NCI-H460 (cell line): Measurements from ENCODE around the gene CHMP2B. TPM values are rescaled to one million over a fixed set of nuclear protein-coding genes. Genes with fewer than 3 reads are reported as not detected.
"Not testable (repeated sequence)": the region's sequence is repeated elsewhere in the genome, so short reads cannot be mapped to it uniquely, and the experiment has no call there.

Experiments used
- DNase-seq: peaks from one replicate; pipeline ENCODE4 v3.0.0-alpha.2; 2016; ENCODE audit warnings: low read depth; ENCODE audit errors: extremely low read depth
- small RNA-seq, 2 experiments: library from RNA; depleted of rRNA; stranded (forward); fragments of <200 nt; gene quantifications; one replicate each; pipeline ENCODE3, GENCODE V24; 2014
- total RNA-seq: library from RNA; depleted of rRNA; stranded (reverse); fragments of >200 nt; shearing (Covaris generic); gene quantifications from 2 replicates; pipeline ENCODE4 v1.2.3, GENCODE V29; 2014; rRNA removed

CHMP2B gene
- total RNA-seq, 1 experiment from 2014 or later = 21.7 TPM

- DNase-seq = not testable (repeated sequence)
Observed at GRCh38 chr3:87305031-87305430, 77.9 kb downstream of the CHMP2B start.

Small RNA genes within 50 kb of the gene (small RNA-seq; reads per million reads assigned to genes)
- gene MIR4795 = 0 reads per million in 2 experiments

Other genes with a start within 250 kb of the CHMP2B start
- 0.02 TPM in 1 of 2 replicates, not detected in the other for gene VGLL3, start 236.2 kb upstream of the CHMP2B start, total RNA-seq
- not detected in 2 replicates for gene POU1F1, start 49.3 kb downstream of the CHMP2B start, total RNA-seq